NCI-H146 treated with DMSO at 0.1 percent for 48 hours (cell line): ENCODE results near the gene SLC48A1.

Experiments
- DNase-seq: peaks from one replicate; lab custom pipeline; 2025; ENCODE audit not compliant: unreplicated experiment; lab: John Stamatoyannopoulos, UW

The SLC48A1 gene

GRCh38 chr12:47757840-47758583, 15.0 kb upstream of the SLC48A1 start:
- no peak for DNase-seq

GRCh38 chr12:47758584-47758833, 14.5 kb upstream of the SLC48A1 start:
- no peak for DNase-seq

DNA sequence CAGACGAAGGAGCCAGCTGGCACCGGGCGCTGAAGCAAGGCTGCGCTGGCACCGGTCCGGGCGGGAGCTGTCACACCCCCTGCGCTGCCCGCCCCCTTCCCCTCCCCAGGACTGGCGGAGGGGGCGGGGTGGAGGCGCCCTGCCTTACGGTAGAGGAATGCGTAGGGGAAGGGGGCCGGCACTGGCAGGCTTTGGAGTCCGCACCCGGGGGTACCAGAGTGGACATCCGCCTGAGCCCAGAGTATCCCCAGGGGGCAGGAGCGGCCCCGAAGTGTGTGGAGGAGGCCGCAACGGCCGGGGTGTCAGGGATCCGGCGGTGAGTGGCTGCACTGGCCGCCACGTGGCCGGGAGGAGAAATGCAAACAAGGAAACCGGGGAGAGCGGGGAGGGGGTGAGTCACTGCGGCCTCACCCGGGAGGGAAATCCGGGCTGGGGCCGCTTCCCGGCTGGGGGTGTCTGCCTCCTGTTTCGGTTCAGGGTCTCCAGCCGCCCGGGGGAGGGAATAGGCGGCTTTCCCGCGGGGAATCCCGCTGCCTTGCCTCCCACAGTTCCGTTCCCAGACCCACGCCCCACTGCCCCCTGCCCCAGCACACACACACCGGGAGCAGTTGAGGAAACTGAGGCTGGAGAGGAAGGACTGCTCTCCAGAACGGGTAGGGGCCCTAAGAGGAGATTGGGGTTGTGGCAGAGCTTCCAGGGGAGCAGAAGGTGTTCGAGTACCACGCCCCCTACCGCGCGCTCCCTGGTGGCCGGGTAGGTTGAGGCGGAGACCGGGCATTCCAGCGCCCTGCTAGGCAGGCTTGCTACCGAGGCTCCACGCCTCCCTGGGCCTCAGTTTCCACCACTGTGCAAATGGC, 14.0 kb upstream of the SLC48A1 start, which contains the start of gene RAPGEF3:
Gene RAPGEF3, minus strand, starts transcription at position 47 of the 857 bp plus-strand sequence. CDS start 324 bp downstream, outside the sequence.
- peak; percentile 50 for DNase-seq

DNA sequence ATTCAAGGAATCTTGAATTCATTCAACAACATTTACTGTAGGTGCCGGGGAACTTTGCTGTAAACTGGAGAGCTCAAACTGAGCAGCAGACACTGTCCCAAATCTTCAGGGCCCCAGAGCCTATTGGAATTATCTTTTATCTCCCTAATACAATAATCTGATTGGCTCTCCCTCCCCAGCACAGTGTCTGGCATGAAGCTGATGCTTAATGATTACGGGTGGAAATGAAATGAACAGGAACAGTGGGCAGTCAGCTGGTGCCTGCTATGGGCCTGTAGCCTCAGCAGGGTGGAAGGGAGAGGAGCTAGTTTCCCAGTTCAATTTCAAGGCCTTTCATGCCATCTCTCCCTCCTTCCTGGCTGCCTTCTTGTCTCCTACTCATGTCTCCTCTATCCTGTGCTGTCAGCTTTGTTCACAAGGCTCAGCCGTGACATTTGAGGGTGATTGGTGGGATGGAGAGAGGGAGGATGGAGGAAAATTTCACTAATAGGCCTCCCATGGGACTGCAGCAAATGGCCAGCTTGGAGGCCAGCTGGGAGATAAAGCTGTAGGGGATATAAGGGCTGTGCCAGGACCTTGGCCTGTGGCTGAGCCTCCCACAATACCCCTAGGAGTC, 10.1 kb upstream of the SLC48A1 start:
- no peak for DNase-seq

GRCh38 chr12:47763481-47764346, 9.3 kb upstream of the SLC48A1 start:
- DNase-seq = no peak

DNA sequence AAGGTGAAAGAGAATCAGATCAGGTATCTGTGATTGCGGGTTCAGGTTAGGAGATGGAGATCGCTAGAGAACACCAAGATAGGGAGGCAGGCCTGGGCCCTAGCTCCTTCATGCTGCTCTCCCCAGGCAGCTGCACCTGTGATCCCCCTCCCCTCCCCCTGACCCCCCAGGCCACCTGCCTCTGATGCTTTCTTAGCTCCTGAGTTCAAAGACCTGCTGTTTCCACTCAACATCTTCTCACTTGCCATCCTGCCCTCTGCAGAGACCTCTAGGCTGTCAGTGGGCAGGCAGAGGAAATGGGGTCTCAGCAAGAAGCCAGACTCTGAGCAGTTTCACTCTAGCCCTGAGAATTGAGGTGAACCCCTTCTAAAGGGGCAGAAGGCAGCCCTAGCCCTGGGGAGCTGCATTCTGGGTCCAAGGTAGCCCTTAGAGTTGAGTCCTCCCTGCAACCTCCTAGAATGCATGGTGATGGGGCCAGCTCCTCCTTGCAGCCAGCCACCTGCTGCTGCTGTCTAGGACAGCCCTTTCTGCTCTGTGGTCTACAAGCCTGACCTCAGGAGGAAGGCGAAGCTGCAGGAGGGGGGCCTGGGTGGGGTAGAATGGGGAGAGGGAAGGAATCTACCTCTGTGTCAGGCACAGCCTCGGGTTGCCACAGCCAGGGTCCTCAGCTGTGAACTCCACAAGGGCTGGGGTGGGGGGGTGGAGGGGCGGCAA, 6.4 kb upstream of the SLC48A1 start:
- no peak for DNase-seq

DNA sequence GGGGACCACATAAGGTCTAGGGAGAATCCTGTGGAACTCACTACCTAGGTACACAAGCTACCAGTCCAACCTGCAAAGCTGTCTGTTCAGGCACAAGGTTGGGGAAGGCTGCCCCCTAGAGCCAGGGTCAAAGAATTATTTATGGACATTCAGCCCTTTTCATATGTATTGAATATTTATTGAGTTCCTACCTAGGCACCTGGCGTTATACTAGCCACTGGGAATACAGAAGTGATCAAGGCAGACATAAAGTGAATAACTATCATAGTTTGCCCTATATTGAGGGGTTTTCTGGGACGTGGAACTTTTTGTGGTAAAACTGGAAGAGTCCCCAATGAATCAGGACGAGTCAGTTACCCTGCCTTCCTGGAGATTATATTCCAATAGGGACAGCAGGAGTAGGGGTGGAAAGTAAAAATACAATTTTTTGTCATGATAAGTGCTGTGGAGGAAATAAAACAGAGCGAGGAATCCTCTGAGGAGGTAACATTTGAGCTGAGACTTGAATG, 5.8 kb upstream of the SLC48A1 start:
- DNase-seq = peak; percentile 56

- peak; percentile 18 for DNase-seq
Observed at GRCh38 chr12:47768323-47768811, 4.7 kb upstream of the SLC48A1 start.

DNA sequence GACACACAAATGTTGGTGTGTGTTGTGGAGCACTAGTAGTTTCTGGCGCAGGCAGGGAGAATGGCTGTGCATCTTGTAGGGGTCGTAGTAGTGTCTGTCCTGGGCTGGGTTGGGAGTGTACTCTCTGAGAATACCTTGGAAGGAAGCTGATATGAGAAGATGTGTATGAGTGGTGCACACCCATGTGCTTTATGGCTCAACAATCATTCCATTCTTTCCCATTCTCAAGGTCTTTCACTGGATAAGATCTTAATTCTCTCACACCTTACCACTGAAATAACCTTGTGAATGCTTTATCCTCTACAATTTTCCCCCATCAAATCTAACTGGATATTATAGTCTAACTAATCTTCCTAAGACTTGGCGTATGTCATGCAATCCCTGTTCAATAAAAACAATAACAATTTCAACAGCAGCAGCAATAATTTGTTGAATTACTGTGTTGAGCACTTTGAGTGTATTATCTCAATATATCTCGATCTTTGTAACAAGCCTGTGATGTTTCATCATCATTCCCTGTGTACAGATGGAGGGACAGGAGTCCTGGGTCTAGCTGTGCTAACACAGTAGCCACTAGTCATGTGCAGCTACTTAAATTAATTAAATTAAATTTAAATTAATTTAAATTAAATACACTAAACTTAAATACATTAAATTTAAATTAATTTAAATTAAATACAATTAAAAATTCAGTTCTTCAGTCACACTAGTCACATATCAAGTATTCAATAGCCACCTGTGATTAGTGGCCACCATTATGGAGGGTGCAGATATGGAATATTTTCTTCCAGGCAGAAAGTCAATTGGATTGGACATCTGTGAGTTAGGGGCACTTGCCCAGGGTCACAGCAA, 3.6 kb upstream of the SLC48A1 start:
- no peak for DNase-seq

DNA sequence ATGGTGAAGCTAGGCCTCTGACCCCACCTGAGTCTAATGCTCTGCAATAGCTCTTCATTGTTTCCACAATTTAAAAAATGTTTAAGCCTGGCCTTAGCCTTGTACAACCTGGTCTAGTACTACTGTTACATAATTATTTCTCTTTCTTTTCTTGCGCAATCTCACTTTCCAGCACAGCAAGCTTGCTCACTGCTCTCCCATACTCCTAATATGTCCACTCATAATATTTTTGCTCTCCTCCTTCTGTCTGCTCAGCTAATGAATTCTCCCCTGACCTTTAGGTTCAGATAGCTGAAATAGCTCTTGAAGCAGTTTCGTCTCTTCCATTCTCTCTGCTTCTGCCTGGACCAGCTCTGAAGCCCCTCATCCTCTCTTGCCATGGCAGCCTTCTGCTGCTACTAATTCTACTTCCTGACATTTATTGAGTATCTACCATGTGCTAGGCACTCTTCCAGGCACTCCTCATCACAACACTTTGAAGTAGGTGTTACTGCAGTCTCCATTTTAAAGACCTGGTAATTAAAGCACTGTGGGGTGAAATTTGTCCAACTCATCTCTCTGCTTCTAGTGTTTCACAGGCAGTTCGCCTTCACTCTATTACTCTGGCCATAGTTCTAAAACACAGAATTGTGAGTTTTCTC, 2.8 kb upstream of the SLC48A1 start:
- no peak for DNase-seq

- no peak for DNase-seq
Observed at GRCh38 chr12:47771304-47771703, 1.7 kb upstream of the SLC48A1 start.

- DNase-seq = no peak
Observed at GRCh38 chr12:47772094-47772660, 861 bp upstream of the SLC48A1 start.

DNA sequence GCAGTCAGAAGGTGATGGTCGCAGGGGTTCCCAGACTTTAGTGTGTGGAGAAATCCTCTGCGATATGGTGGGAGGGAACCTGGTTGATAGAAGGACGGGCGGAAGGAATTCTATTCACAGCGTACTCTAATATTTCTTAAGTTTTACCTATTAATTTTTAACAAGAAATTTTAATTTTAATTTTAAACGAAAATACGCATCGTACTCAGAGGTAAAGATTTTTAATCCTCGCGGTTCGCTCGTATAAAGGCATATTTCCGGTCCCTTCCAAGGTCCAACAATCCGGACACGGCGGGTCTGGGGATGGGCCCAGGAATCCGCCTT, 338 bp upstream of the SLC48A1 start:
- DNase-seq = no peak

DNA sequence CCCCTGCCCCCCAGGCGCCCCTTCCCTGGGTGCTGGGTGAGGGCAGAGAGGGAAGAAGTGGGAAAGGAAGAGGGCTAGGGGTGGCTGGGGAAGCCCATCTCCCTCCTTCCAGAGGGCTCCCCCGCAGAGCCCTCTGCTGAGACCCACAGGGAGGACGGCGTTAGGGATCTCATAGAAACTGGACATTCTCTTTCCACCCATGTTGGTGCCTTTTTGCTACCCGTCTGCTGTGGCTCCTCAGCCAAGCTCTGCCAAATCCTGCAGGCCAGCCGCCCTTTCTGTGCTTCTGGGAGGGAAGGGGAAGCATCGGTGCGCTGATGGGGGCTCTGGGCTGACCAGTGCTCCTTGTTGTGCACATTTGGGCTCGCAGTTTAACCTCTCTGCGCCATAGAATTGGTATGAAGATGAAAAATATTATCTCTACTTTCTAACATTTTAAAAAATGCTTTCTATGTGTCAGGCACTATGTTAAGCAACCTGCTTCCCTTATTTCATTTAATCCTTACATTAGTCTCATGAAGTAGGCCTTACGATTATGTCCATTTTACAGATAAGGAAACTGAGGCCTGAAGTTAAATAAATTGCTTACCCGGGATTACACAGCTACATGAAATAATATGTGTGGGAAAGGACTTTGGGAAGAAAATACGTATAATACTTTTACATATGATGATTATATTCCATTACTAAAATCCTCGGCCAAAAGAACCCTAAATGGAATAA, 981 bp downstream of the SLC48A1 start:
- DNase-seq = no peak

DNA sequence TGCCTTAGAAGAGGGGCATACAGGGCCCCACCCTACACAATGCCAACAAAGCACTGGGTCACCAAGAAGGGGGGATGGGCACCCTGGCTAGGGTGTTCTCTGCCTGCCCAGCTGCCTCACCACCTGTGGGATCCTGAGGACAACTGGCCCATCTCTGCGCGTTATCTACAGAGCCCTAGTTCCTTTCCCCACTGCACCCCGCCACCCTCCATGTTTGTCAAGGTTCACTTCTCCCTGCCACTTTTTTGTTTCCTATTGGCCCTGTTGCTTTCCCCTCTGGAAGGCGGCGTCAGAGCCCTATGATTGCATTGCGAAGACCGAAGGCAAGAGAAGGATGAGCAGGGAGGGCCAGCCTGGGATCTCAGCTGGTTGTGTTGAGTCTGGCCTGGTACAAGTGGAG, 1.6 kb downstream of the SLC48A1 start:
- no peak for DNase-seq

DNA sequence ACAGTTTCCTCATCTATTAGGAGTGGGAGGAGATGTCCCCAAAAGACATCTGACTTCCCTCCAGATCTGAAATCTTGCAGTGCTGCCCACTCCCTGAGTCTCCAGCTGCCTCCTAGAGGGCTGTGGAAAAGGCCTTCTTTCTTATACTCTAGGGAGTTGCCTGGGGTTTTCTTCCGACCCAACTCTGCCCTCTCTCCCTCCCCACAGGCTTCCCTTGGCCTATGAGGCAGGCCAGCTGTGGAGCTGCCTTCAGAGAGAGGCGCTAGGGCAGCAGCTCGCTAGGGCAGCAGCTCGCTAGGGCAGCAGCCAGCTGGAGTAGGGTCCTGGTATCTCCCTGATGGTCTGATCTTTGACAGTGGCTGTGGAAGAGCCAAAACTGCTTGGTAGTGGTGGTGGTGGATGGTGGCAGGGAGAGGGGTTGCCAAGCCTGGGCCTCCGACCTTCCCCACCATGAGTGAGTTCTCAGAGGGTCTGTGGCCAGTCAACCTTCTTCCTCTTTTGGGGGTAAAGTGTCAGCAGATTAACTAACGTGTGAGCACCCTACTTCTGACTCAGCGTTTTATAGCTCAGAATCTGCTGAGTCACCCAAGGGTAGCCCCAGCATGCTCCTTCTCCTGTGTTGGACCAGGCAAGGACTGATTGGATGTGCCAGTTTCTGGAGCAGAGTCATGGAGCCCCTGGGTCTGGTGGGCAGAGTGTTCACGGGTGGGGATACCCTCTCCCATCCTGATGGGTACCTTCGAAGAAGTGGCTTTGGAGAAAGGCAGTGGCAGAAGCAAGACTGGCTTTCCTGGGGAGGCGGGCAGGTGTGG, 2.3 kb downstream of the SLC48A1 start:
- no peak for DNase-seq
